Epithelial cell of proximal tubule (primary cell): ENCODE results near the gene KLRF1. TPM values are rescaled to one million over a fixed set of nuclear protein-coding genes. Genes with fewer than 3 reads are reported as not detected.

Experiments
- DNase-seq: peaks from one replicate; pipeline ENCODE4 v3.0.0-alpha.2; 2011; ENCODE audit warnings: low read depth
- H3K4me3 ChIP-seq: 2 replicates; pipeline ENCODE4 v1.5.1; 2011; ENCODE audit warnings: low read depth, mild to moderate bottlenecking, low read length
- total RNA-seq: library from RNA; depleted of rRNA; stranded (reverse); fragments of >200 nt; gene quantifications from 2 replicates; pipeline ENCODE4 v1.2.3, GENCODE V29; 2015
- TF ChIP-seq, protein P1 (sequence below): conservative IDR thresholded peaks from 2 replicates; pipeline ENCODE4 v1.5.1; 2012; ENCODE audit warnings: low read depth, mild to moderate bottlenecking, low read length

KLRF1 gene, protein sequence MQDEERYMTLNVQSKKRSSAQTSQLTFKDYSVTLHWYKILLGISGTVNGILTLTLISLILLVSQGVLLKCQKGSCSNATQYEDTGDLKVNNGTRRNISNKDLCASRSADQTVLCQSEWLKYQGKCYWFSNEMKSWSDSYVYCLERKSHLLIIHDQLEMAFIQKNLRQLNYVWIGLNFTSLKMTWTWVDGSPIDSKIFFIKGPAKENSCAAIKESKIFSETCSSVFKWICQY
- not detected in 2 replicates for total RNA-seq

DNA sequence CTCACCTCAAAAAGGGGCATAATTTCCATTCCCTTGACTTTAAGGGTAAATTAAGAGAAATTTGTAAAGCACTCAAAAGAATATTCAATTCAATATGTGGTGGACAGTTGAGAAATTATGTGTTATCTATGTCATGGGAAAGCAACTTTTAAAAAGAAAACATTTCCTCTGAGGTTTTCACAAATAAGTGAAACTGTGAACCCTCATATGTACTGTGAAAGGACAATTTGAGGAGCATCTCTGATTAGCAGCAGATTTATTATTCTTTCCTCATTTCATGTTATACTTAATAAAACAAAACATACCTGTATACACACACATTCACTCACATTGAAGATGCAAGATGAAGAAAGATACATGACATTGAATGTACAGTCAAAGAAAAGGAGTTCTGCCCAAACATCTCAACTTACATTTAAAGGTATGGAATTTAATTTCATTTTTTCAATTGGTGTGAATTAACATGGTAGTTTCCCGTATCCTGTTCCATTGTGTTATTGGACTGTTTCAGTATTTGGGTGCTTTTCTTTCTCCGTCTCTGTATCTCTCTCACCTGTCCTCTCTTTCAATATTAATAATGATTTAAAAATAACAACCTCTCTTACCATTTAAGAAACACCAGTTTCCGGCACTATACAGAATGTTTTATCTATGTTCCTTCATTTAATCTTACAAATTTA lies at the start of gene KLRF1:
Gene KLRF1 (plus strand): TSS at position 273 of the 680 bp plus-strand sequence. CDS start 64 bp downstream, at position 337.
- DNase-seq, result no peak
- H3K4me3 ChIP-seq, result no peak within 1 kb of the TSS
- TF ChIP-seq, protein P1, sequence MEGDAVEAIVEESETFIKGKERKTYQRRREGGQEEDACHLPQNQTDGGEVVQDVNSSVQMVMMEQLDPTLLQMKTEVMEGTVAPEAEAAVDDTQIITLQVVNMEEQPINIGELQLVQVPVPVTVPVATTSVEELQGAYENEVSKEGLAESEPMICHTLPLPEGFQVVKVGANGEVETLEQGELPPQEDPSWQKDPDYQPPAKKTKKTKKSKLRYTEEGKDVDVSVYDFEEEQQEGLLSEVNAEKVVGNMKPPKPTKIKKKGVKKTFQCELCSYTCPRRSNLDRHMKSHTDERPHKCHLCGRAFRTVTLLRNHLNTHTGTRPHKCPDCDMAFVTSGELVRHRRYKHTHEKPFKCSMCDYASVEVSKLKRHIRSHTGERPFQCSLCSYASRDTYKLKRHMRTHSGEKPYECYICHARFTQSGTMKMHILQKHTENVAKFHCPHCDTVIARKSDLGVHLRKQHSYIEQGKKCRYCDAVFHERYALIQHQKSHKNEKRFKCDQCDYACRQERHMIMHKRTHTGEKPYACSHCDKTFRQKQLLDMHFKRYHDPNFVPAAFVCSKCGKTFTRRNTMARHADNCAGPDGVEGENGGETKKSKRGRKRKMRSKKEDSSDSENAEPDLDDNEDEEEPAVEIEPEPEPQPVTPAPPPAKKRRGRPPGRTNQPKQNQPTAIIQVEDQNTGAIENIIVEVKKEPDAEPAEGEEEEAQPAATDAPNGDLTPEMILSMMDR, result no peak

DNA sequence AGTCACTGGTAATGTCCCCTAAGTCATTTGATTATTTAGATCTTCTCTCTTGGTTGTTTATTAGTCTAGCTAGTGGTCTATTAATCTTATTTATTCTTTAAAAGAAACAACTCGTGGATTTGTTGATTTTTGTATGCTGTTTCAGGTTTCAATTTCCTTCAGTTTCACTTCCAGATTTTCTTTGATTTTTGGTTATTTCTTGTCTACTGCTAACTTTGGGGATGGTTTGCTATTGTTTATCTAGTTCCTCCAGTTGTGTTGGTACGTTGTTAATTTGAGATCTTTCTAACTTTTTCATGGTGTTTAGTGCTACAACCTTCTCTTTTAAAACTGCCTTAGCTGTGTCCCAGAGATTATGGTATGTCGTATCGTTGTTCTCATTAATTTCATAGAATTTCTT lies 48.1 kb upstream of the KLRF1 start:
- TF ChIP-seq, protein P1, result no peak
- no peak for DNase-seq
- H3K4me3 ChIP-seq, result no peak overlapping the region

DNA sequence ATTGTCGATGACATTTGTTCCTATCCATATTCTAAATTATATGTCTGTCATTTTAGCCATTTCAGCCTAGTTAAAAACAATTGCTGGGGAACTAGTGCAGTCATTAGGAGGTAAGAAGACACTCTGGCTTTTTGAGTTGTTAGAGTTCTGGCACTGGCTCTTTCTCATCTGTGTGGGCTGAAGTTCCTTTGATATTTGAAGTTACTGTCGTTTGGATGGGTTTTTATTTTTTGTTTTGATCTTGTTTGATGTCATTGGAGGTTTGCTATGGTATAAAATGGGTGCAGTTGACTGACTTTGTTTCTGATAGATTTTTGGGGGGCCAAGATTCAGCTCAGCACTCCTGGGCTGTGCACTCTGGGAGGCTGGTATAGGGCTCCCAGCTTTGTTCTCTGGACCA lies 45.9 kb upstream of the KLRF1 start:
- no peak overlapping the region for H3K4me3 ChIP-seq
- TF ChIP-seq, protein P1, result no peak
- no peak for DNase-seq

DNA sequence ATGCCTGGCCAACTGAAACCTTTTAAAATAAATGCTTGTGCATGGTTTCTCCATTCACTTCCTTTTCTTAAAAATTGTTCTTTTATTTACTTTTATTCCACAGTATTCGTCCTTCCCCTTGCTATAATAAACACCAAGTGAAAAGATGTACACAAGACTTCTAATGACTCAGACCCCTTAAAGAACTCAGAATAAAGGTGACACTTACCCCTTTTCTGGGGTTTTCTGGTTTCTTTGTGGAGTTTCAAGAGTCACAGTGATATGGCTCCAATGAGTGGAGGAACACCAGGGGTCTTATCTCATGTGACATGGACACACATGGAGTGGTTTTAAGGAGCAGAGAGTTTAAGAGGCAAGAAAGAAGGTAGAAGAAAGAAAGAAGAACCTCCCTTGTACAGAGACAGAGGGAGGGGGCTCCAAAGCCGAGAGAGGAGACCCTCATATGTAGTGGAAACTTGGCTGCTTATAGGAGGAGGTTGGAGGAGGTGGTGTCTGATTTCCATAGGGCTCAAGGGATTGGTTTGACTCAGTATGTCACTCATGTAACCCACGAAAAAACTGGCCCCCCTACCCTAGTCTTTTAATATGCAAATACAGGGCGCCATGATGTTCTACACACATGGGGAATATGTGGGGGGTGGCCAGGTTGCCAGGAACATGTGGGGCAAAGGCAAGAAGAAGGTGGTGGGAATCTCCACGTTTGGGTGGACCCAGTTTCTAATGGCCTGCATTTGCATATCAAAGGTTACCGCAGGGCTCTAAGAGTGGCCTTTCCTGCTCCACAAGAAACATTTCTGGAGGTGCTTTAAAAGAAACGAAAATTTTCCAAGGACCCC lies 44.5 kb upstream of the KLRF1 start:
- no peak for DNase-seq
- H3K4me3 ChIP-seq, result no peak overlapping the region
- TF ChIP-seq, protein P1, result no peak

DNA sequence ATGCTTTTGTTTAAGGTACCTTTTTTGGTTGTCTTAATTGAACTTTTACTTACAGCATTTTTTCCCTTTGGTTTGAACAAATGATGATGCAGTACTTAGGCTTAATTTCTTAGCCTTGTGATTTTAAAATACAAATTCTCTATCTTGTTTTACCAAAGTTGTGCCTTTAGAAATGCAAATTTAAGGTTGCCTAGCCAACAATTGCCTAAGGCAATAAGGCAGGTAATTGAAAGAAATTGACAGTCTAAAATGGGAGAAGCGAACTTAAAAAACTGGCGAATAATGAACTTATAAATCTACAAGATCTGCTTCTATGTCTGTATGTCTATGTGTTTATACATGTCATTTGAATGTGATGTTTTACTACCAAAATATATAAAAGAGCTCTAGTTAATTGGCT lies 43.0 kb upstream of the KLRF1 start:
- no peak for DNase-seq
- no peak overlapping the region for H3K4me3 ChIP-seq
- TF ChIP-seq, protein P1, result no peak

DNA sequence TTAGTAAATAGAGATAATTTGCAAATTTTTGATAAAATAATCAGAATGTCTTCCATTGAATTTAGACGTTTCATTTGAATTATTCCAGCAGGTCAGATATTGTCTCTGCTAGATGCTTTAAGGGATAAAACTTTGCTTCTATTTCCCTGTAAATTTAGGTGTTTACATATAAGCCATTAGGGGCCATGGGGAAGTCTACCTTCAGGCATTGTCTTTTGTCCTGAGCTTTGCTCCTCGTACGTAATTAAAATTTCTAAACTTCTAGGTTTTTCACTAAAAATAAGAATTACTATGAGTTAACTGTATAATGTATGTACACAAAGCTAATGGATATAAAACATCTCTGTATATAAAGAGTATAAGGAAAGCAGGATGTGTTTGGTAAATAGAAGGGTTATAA lies 42.5 kb upstream of the KLRF1 start:
- DNase-seq, result no peak
- H3K4me3 ChIP-seq, result no peak overlapping the region
- TF ChIP-seq, protein P1, result no peak
